Astrocyte (in vitro differentiated cells and primary cell): ENCODE data around the gene INSIG2. TPM values are rescaled to one million over a fixed set of nuclear protein-coding genes. Genes with fewer than 3 reads are reported as not detected.

ENCODE experiments used
- DNase-seq: peaks from one replicate; pipeline ENCODE4 v3.0.0-alpha.2; 2010; ENCODE audit warnings: low read depth
- FAIRE-seq: peaks from 2 replicates; lab custom pipeline; 2011; peaks lifted over from hg19 to GRCh38; lab: Jason Lieb, UNC
- H2AFZ ChIP-seq: 2 replicates; pipeline ENCODE4 v1.6.0; 2012; ENCODE audit warnings: low read depth, low read length, inconsistent platforms
- H3K27ac ChIP-seq: 2 replicates; pipeline ENCODE4 v1.5.1; 2011; ENCODE audit warnings: low read depth, low read length, inconsistent platforms
- H3K27me3 ChIP-seq: 2 replicates; pipeline ENCODE4 v1.6.0; 2011; ENCODE audit warnings: low read length, inconsistent platforms; ENCODE audit not compliant: insufficient read depth
- H3K36me3 ChIP-seq: 2 replicates; pipeline ENCODE4 v1.5.1; 2011; ENCODE audit warnings: low read length, inconsistent platforms; ENCODE audit not compliant: insufficient read depth
- H3K4me1 ChIP-seq: 2 replicates; pipeline ENCODE4 v1.5.1; 2011; ENCODE audit warnings: low read length, inconsistent platforms; ENCODE audit not compliant: insufficient read depth
- H3K4me2 ChIP-seq: 2 replicates; pipeline ENCODE4 v1.6.0; 2012; ENCODE audit warnings: low read length, inconsistent platforms
- H3K4me3 ChIP-seq: 2 replicates; pipeline ENCODE4 v1.5.1; 2011; ENCODE audit warnings: low read depth, mild to moderate bottlenecking, low read length, inconsistent platforms; ENCODE audit not compliant: insufficient read depth
- H3K79me2 ChIP-seq: 2 replicates; pipeline ENCODE4 v1.6.0; 2012; ENCODE audit warnings: mild to moderate bottlenecking, low read length, inconsistent platforms; ENCODE audit not compliant: insufficient read depth
- H3K9ac ChIP-seq: 2 replicates; pipeline ENCODE4 v1.6.0; 2012; ENCODE audit warnings: mild to moderate bottlenecking, low read length, inconsistent platforms
- H3K9me3 ChIP-seq: 2 replicates; pipeline ENCODE4 v1.5.1; 2012; ENCODE audit warnings: low read depth, mild to moderate bottlenecking, low read length, inconsistent platforms; ENCODE audit not compliant: insufficient read depth
- H4K20me1 ChIP-seq: 2 replicates; pipeline ENCODE4 v1.6.0; 2012; ENCODE audit warnings: low read length, inconsistent platforms; ENCODE audit not compliant: insufficient read depth
- H3K27ac Mint-ChIP-seq: one replicate; pipeline ENCODE4 v1.8.0; 2021; ENCODE audit warnings: mild to moderate bottlenecking, mixed read lengths; ENCODE audit not compliant: unreplicated experiment
- H3K27me3 Mint-ChIP-seq: one replicate; pipeline ENCODE4 v1.8.0; 2021; ENCODE audit warnings: low read depth, mixed read lengths; ENCODE audit not compliant: unreplicated experiment
- H3K36me3 Mint-ChIP-seq: one replicate; pipeline ENCODE4 v1.8.0; 2021; ENCODE audit warnings: low read depth, mixed read lengths; ENCODE audit not compliant: unreplicated experiment
- H3K4me1 Mint-ChIP-seq: one replicate; pipeline ENCODE4 v1.8.0; 2021; ENCODE audit warnings: low read depth, mixed read lengths; ENCODE audit not compliant: unreplicated experiment
- H3K4me3 Mint-ChIP-seq: one replicate; pipeline ENCODE4 v1.8.0; 2021; ENCODE audit warnings: mild to moderate bottlenecking, moderate library complexity, mixed read lengths; ENCODE audit not compliant: unreplicated experiment
- H3K9me3 Mint-ChIP-seq: one replicate; pipeline ENCODE4 v1.8.0; 2021; ENCODE audit warnings: mild to moderate bottlenecking, mixed read lengths; ENCODE audit not compliant: unreplicated experiment
- CTCF ChIP-seq: IDR thresholded peaks from 2 replicates; pipeline ENCODE4 v1.5.1; 2011; ENCODE audit warnings: low read depth, mild to moderate bottlenecking, inconsistent platforms, low read length, moderate library complexity; ENCODE audit not compliant: insufficient read depth
- EZH2 ChIP-seq: IDR thresholded peaks from 2 replicates; pipeline ENCODE4 v1.6.1; 2012; ENCODE audit warnings: mild to moderate bottlenecking, low read length, inconsistent platforms; ENCODE audit not compliant: insufficient read depth
- total RNA-seq: library from RNA; stranded (reverse); gene quantifications from 2 replicates; pipeline ENCODE4 v1.2.1, GENCODE V29; 2021

The INSIG2 gene
- total RNA-seq, 1 donor from 2014 or later, result 32.2 TPM

GRCh38 chr2:118053681-118054080 is 34.6 kb upstream of the INSIG2 start:
- H3K4me2 ChIP-seq, result no peak overlapping the region
- Mint-ChIP-seq H3K9me3 (no peaks in the 10 kb centered on the region), H3K4me1 (peaks cover 28% of the 10 kb centered on the region), H3K27ac (no peak overlapping the region), H3K36me3 (no peaks in the 10 kb centered on the region), H3K4me3 (no peak overlapping the region), H3K27me3 (peaks cover 9% of the 10 kb centered on the region)
- H3K9me3 ChIP-seq, result no peaks in the 10 kb centered on the region
- no peaks in the 10 kb centered on the region for H4K20me1 ChIP-seq
- H3K79me2 ChIP-seq, result no peaks in the 10 kb centered on the region
- H2AFZ ChIP-seq, result no peak overlapping the region
- no peak for DNase-seq
- H3K27me3 ChIP-seq, result peaks cover 11% of the 10 kb centered on the region
- no peak for FAIRE-seq
- no peak overlapping the region for H3K4me3 ChIP-seq
- H3K27ac ChIP-seq, result no peak overlapping the region
- no peaks in the 10 kb centered on the region for H3K36me3 ChIP-seq
- H3K9ac ChIP-seq, result no peak overlapping the region
- no peaks in the 10 kb centered on the region for H3K4me1 ChIP-seq
- no peak for TF ChIP-seq EZH2
- TF ChIP-seq CTCF, result no peak

- Mint-ChIP-seq H3K36me3 (no peaks in the 10 kb centered on the region), H3K9me3 (no peaks in the 10 kb centered on the region), H3K4me3 (no peak overlapping the region), H3K27ac (no peak overlapping the region), H3K4me1 (peaks cover 28% of the 10 kb centered on the region), H3K27me3 (peaks cover 9% of the 10 kb centered on the region)
- H3K27ac ChIP-seq, result no peak overlapping the region
- no peak for FAIRE-seq
- no peaks in the 10 kb centered on the region for H3K36me3 ChIP-seq
- H3K9ac ChIP-seq, result no peak overlapping the region
- H3K4me2 ChIP-seq, result no peak overlapping the region
- H3K27me3 ChIP-seq, result peaks cover 11% of the 10 kb centered on the region
- TF ChIP-seq CTCF, result no peak
- TF ChIP-seq EZH2, result no peak
- no peak for DNase-seq
- no peaks in the 10 kb centered on the region for H3K79me2 ChIP-seq
- no peak overlapping the region for H3K4me3 ChIP-seq
- H3K4me1 ChIP-seq, result peaks cover 2% of the 10 kb centered on the region
- no peaks in the 10 kb centered on the region for H4K20me1 ChIP-seq
- no peaks in the 10 kb centered on the region for H3K9me3 ChIP-seq
- H2AFZ ChIP-seq, result no peak overlapping the region
Measured at GRCh38 chr2:118054213-118055008, 33.9 kb upstream of the INSIG2 start.

- no peak for TF ChIP-seq CTCF
- TF ChIP-seq EZH2, result no peak
- no peak overlapping the region for H2AFZ ChIP-seq
- H3K27me3 ChIP-seq, result peaks cover 11% of the 10 kb centered on the region
- no peaks in the 10 kb centered on the region for H4K20me1 ChIP-seq
- no peak overlapping the region for H3K4me2 ChIP-seq
- H3K36me3 Mint-ChIP-seq, result no peaks in the 10 kb centered on the region
- DNase-seq (no peak), FAIRE-seq (no peak)
- no peaks in the 10 kb centered on the region for H3K36me3 ChIP-seq
- H3K79me2 ChIP-seq, result no peaks in the 10 kb centered on the region
- H3K9me3 ChIP-seq, result no peaks in the 10 kb centered on the region
- no peak overlapping the region for H3K9ac ChIP-seq
- peaks cover 29% of the 10 kb centered on the region for H3K4me1 Mint-ChIP-seq
- H3K27me3 Mint-ChIP-seq, result peaks cover 7% of the 10 kb centered on the region
- no peak overlapping the region for H3K4me3 ChIP-seq
- no peak overlapping the region for H3K27ac ChIP-seq
- peaks cover 8% of the 10 kb centered on the region for H3K4me1 ChIP-seq
- no peaks in the 10 kb centered on the region for H3K9me3 Mint-ChIP-seq
- no peak overlapping the region for H3K4me3 Mint-ChIP-seq
- H3K27ac Mint-ChIP-seq, result no peak overlapping the region
Measured at GRCh38 chr2:118055512-118056164, 32.6 kb upstream of the INSIG2 start.
